GM19463 (cell line): ENCODE data around the gene BIVM.
A peak's percentile ranks its signal among the peaks of the same experiment; 100 is the strongest.
"Not testable (repeated sequence)": the region's sequence is repeated elsewhere in the genome, so short reads cannot be mapped to it uniquely, and the experiment has no call there.

Experiments used
- ATAC-seq: cut with Tn5 transposase; IDR thresholded peaks from one replicate; pipeline ENCODE4 v1.9.1; 2021; ENCODE audit warnings: mild to moderate bottlenecking, moderate library complexity; ENCODE audit not compliant: unreplicated experiment

BIVM gene

GRCh38 chr13:102798581-102799425 is at the start of gene BIVM, which contains the start of gene POGLUT2:
BIVM (plus strand) TSS chr13:102799119; CDS start chr13:102807268, 8,149 bp downstream.
POGLUT2 (minus strand) TSS chr13:102798976; CDS start chr13:102798670, 306 bp downstream.
- peak; percentile 73 for ATAC-seq

DNA sequence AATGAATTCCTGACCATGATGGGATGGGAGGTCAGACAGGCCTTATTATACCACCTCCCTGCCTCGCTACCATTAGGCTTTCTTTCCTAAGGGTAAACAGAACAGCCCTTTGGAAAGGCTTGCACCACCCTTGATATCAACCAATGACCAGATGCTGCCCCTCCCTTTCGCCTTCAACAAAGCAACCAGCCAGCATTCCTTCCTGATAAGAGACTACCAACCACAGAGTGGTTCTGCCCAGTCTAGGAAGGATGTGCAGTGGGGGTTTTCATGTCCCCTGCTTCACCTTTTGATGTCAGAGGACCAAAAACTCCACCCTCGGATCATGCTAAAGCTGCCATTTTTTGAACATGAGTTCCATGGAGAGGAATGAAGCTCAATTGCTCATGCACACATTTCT is 47.0 kb upstream of the BIVM start:
- ATAC-seq, result no peak

DNA sequence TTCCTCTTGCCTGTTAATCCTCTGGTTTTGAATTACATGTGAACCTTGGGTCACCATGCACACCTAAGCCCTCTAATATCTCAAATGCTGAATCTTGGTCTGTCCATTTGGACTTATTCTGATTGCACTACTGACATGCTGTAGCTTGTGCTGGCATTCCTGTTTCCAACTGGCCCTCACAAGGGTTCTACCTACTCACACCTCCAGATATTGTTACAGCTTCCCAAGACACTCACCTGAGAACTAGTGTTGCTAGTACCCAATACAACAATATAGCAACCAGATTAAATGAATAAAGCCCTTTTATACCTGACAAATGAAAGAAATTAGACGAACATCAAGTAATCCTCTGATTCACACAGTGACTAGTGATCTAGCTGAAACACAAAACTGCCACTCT is 41.9 kb upstream of the BIVM start:
- no peak for ATAC-seq

GRCh38 chr13:102758842-102759241 is 40.1 kb upstream of the BIVM start:
- ATAC-seq, result no peak

- no peak for ATAC-seq
Measured at GRCh38 chr13:102761071-102761470, 37.8 kb upstream of the BIVM start.

DNA sequence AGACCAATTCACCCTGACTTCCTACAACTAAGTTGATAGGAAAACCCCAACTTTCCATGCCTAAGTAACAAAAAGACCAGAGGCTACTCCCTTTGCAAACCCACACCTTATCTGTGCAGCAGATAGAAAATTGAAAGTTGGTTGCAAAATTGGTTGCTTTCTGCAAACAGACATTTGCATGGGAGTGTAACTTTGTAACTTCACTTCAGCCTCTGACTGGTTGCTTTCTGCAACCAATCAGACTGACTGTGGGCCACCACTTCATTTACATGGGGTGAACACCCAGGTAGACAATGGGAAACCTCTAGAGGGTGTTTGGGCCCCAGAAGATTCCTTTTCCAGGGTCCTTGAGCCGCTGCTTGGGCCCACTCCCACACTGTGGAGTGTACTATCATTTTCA is 35.2 kb upstream of the BIVM start:
- no peak for ATAC-seq

DNA sequence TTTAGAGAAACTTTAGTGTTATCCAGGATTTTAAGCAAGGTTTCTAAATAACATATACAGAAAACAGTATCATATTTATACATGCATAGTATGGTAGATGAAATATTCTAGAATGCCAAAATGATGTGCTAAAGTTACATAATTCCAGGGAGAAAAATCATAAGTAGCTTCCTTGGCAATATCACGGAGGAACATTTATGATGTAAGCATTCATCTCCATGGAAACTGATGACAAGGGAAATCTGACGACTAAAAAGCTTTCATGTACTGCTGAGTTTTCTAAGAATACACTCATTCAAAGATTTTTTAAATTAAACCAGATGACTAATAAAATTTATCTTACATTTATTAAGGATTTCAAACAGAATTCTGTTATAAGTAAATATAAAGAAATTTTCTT is 30.0 kb upstream of the BIVM start:
- no peak for ATAC-seq

GRCh38 chr13:102769679-102770078 is 29.2 kb upstream of the BIVM start:
- ATAC-seq, result no peak

GRCh38 chr13:102770435-102770834 is 28.5 kb upstream of the BIVM start:
- no peak for ATAC-seq

DNA sequence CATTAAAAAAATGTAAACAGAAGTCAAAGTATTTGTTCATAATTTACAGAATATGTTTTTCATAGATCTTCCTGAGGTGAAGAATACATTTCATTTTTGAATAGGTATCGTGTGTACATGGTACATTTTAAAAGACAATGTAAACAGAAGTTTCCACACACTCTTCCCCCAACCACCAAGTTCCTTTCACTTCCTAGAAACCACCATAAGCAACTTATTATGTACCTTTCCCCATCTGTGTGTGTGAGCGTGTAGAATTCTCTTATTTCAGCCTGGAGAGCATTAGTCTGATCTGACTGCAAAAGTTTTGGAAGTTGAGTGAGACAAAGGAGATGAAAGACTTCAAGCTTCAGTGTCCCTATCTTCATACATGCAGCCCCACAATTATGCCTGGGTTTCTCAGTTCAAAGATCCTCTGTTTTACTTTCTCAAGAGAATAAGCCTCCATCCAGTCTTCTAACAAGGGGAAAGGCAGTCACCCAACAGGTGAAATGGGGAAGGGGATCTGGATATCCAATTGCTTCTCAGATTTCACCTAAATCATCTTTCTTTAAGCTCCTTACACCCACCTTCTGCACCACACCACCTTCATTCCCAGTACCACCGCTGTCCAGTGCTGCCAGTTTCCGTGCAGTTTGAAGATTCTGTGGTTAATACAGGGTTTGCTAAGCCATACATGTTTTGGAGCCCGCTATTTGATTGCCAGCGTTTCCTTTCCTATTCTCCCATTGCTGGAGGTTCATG is 27.4 kb upstream of the BIVM start:
- no peak for ATAC-seq

GRCh38 chr13:102772042-102772425 is 26.9 kb upstream of the BIVM start:
- no peak for ATAC-seq

DNA sequence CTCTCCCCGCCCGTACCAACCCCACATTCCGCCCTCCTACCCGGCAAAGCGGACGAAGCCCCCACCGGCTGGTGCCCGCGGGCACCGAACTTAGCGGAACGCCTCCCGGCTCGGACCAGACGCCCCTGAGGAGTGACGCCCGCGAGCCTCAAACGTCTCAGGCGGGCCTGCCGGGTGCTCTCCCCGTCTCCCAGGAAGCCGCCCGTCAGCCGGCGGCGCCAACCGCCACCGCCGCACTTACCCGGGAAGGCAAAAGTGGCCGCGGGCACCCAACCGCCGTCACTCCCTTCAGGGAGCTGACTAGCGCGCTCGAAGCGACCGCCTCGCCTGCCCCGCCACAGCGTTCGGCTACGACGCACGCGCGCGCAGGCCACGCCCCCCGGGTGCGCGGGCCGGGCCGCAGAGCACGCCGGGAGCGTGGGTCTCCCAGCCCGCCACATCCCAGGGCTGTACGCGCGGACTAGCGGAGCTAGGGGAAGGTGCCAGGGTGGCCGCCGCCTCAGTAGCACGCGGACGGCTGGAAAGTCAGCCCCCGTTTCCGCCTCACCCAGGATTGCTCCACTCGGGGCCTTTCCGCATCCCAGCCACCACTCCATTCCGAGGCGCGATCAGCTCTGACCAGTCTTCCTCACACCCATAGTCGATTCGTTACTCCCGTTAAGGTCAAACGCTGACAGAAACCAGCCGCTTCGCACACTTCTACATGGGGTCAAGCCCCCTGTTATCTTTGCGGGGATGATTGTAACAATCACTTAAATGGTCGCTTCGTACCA is 25.3 kb upstream of the BIVM start, which contains the start of gene TEX30:
TEX30 (minus strand) TSS at position 346 of the 773 bp plus-strand sequence. CDS start 3,760 bp downstream, outside the sequence.
- peak; percentile 93 for ATAC-seq

DNA sequence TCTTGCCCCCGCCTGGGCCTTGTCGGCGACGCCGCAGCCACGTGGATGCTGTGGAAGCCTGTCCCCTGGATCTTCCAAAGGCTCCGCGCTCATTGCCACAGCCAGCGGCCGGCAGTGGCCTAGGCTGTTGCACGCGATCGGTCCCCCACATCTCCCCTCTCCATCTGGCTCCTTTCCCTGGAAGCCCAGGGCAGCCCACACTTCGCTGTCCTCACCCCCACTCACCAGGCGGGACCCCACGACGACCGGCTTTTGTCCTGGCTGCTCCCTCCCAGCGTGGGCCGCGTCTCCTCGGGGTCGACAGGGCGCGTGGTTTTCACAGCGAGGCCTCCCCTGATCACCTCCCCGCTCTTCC is 24.7 kb upstream of the BIVM start:
- no peak for ATAC-seq

DNA sequence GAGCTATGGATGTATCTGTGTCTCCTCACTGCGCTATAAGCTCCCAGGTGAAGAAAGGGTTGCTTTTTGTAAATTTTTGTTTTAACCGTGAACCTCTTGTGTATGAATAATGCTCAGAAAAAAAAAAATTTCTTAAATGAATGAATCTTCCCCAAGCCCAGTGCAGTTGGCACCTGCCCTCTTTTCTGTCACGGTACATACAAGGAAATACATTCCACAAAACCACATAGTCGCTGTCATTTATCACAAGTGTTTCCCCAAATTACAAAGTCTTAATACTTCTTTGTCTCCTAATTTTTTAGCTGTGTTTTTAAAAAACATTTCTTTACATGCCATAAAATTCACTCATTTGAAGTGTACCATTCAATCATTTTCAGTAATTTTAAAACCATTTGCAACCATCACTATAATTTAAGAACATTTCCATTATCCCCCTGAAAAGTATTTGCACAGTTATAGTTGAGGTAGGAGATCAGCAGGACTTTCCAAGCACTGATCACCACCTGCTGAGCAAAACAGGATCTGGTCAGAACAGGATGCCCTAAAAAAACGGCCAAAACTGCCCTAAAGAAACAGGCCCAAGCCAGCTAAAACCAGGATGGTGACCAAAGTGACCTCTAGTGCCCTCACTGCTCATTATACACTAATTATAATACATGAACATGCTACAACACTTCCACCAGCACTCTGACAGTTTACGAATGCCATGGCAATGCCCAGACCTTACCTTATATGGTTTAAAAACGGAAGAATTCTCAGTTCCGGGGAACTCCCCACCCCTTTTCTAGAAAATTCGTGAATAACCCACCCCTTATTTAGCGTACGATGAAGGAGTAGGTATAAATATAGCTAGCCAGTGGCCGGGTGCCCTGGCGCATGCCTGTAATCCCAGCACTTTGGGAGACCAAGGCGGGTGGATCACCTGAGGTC is 24.1 kb upstream of the BIVM start:
- ATAC-seq, result no peak

DNA sequence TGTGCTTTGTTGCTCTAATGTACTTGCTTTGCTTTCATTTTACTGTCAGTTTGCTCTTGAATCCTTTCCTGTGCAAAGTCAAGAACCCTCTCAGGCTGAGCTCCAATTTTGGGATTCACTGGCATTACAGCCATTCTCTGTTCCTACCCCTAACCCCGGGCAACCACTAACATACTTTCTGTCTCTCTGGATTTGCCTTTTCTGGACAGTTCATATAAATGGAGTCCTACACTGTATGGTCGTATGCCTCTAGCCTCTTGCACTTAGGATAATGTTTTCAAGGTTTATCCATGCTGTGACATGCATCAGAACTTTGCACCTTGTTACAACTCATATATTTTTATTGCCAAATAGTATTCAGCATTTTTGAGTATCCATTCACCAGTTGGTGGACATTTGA is 22.6 kb upstream of the BIVM start:
- ATAC-seq, result no peak

DNA sequence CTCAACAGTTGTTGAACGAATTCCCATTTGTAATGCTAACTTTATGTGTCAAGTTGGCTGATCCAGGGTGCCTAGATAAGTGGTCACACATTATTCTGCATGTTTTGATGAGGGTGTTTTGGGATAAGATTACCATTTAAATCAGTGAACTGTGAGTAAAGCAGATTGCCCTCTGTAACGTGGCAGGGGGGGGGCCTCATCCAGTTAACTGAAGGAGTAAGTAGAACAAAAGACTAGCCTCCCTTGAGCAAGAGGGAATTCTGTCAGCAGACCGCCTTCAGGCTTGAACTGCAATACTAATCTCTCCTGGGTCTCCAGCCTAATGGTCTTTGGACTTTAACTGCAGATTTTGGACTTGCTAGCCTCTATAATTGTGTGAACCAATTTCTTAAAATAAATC is 21.2 kb upstream of the BIVM start:
- no peak for ATAC-seq

DNA sequence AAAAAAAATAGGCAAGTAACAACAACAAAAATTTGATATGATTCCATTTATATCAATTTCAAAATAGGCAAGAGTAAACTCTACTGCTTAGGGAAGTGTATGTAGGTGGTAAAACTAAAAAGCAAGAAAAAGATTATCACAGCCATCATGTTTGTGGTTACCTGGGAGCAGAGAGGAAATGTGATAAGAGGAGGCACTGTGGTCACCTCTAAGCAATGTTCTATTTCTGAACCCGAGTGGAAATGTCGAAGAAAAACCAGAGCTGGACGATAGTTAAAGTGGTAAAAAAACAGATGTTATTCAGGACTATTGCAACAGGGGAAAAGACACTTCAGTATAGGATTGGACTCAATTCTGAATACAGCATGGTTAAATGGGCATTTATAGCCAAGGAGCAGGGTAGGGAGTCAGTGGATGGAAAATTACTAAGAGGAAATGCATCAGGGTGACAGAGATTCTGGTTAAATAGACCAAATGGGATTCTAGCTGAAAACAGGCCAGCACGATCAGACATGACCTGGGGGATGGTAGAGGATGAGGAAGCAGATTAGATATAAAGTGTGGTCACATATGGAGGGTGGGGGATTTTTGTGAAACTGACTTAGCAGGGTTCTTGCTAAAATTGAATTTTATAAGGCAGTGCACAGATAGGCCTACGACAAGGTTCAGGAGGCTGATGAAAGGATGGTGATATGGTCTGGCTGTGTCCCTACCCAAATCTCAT is 19.3 kb upstream of the BIVM start:
- ATAC-seq, result no peak

- ATAC-seq, result not testable (repeated sequence)
Measured at GRCh38 chr13:102780656-102781055, 18.3 kb upstream of the BIVM start.

GRCh38 chr13:102781591-102781990 is 17.3 kb upstream of the BIVM start:
- ATAC-seq, result no peak

GRCh38 chr13:102784483-102784882 is 14.4 kb upstream of the BIVM start:
- ATAC-seq, result no peak
